ENCODE measurements around the gene OR2D2. TPM values are rescaled to one million over a fixed set of nuclear protein-coding genes. Genes with fewer than 3 reads are reported as not detected.

Gene OR2D2
- total and polyA plus RNA-seq, 2 experiments from 2014 or later, result 0.24 TPM

GRCh38 chr11:6931146-6931713 is 38.9 kb upstream of the OR2D2 start:
- no peaks in the 10 kb centered on the region for H3F3A ChIP-seq (replicated peaks; ENCODE audit: low read depth)
- H3K9me3 Mint-ChIP-seq, result no peaks in the 10 kb centered on the region
- H3K4me3 Mint-ChIP-seq, result no peak overlapping the region
- no peak overlapping the region for H3K27ac ChIP-seq (ENCODE audit: low read depth)
- H2AFZ ChIP-seq, result no peak overlapping the region
- H3K27ac Mint-ChIP-seq, result no peak overlapping the region
- H3K9me2 ChIP-seq (ENCODE audit: insufficient read depth), result no peaks in the 10 kb centered on the region
- peaks cover 42% of the 10 kb centered on the region for H3K79me2 ChIP-seq (replicated peaks; ENCODE audit: insufficient read depth)
- peaks cover 25% of the 10 kb centered on the region for H3K4me1 Mint-ChIP-seq
- no peak overlapping the region for H3K4me2 ChIP-seq
- H4K20me1 ChIP-seq (replicated peaks; ENCODE audit: insufficient read depth), result no peaks in the 10 kb centered on the region
- peaks cover 4% of the 10 kb centered on the region for H3K27me3 Mint-ChIP-seq (ENCODE audit: insufficient read depth, low read depth, poor library complexity)
- H3K4me3 ChIP-seq, result no peak overlapping the region
- H3K27me3 ChIP-seq (ENCODE audit: insufficient read depth), result no peaks in the 10 kb centered on the region
- H3K36me3 Mint-ChIP-seq (ENCODE audit: low read depth), result peaks cover 45% of the 10 kb centered on the region
- H3K4me1 ChIP-seq (ENCODE audit: insufficient read depth), result peaks cover 27% of the 10 kb centered on the region
- peaks cover 10% of the 10 kb centered on the region; the same call in 1 of the 2 replicates for H3K36me3 ChIP-seq (ENCODE audit: insufficient read depth)
- TF ChIP-seq ZNF114 (CRISPR knock-in tag; IDR thresholded peaks at IDR 0.05) (no peak), JUNB (IDR thresholded peaks at IDR 0.05; ENCODE audit: unreplicated experiment) (no peak), NANOG (IDR thresholded peaks at IDR 0.05; ENCODE audit: borderline replicate concordance) (no peak), STAT1 (IDR thresholded peaks at IDR 0.05; ENCODE audit: unreplicated experiment) (no peak)
- TF ChIP-seq, protein P1, sequence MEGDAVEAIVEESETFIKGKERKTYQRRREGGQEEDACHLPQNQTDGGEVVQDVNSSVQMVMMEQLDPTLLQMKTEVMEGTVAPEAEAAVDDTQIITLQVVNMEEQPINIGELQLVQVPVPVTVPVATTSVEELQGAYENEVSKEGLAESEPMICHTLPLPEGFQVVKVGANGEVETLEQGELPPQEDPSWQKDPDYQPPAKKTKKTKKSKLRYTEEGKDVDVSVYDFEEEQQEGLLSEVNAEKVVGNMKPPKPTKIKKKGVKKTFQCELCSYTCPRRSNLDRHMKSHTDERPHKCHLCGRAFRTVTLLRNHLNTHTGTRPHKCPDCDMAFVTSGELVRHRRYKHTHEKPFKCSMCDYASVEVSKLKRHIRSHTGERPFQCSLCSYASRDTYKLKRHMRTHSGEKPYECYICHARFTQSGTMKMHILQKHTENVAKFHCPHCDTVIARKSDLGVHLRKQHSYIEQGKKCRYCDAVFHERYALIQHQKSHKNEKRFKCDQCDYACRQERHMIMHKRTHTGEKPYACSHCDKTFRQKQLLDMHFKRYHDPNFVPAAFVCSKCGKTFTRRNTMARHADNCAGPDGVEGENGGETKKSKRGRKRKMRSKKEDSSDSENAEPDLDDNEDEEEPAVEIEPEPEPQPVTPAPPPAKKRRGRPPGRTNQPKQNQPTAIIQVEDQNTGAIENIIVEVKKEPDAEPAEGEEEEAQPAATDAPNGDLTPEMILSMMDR (conservative IDR thresholded peaks at IDR 0.05; ENCODE audit: low read depth in 2 of 2), result no peak
- DNase-seq (ENCODE audit: low spot score) (no peak), ATAC-seq (no peak)

GRCh38 chr11:6928916-6929315 is 36.6 kb upstream of the OR2D2 start:
- DNase-seq (ENCODE audit: low spot score), result no peak
- TF ChIP-seq ZNF331 (CRISPR knock-in tag; IDR thresholded peaks at IDR 0.05; ENCODE audit: low read depth) (no peak), EZH2phosphoT487 (IDR thresholded peaks at IDR 0.05; ENCODE audit: unreplicated experiment) (no peak), EZH2 (IDR thresholded peaks at IDR 0.05; ENCODE audit: low read depth, unreplicated experiment) (no peak), JUNB (IDR thresholded peaks at IDR 0.05; ENCODE audit: unreplicated experiment) (no peak), POLR2AphosphoS5 (IDR thresholded peaks at IDR 0.05; ENCODE audit: low read depth) (no peak), ZNF462 (CRISPR knock-in tag; IDR thresholded peaks at IDR 0.05) (no peak)
- TF ChIP-seq, protein P2, sequence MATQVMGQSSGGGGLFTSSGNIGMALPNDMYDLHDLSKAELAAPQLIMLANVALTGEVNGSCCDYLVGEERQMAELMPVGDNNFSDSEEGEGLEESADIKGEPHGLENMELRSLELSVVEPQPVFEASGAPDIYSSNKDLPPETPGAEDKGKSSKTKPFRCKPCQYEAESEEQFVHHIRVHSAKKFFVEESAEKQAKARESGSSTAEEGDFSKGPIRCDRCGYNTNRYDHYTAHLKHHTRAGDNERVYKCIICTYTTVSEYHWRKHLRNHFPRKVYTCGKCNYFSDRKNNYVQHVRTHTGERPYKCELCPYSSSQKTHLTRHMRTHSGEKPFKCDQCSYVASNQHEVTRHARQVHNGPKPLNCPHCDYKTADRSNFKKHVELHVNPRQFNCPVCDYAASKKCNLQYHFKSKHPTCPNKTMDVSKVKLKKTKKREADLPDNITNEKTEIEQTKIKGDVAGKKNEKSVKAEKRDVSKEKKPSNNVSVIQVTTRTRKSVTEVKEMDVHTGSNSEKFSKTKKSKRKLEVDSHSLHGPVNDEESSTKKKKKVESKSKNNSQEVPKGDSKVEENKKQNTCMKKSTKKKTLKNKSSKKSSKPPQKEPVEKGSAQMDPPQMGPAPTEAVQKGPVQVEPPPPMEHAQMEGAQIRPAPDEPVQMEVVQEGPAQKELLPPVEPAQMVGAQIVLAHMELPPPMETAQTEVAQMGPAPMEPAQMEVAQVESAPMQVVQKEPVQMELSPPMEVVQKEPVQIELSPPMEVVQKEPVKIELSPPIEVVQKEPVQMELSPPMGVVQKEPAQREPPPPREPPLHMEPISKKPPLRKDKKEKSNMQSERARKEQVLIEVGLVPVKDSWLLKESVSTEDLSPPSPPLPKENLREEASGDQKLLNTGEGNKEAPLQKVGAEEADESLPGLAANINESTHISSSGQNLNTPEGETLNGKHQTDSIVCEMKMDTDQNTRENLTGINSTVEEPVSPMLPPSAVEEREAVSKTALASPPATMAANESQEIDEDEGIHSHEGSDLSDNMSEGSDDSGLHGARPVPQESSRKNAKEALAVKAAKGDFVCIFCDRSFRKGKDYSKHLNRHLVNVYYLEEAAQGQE (IDR thresholded peaks at IDR 0.05; ENCODE audit: unreplicated experiment), result no peak

More at GRCh38 chr11:6928916-6929315, 36.6 kb upstream of the OR2D2 start:
- Histone ChIP-seq H3K27me3 (ENCODE audit: insufficient read depth) (no peaks in the 10 kb centered on the region), H3K4me1 (ENCODE audit: insufficient read depth) (peaks cover 30% of the 10 kb centered on the region), H3K79me2 (replicated peaks; ENCODE audit: insufficient read depth) (peaks cover 42% of the 10 kb centered on the region), H3K36me3 (ENCODE audit: insufficient read depth) (peaks cover 9% of the 10 kb centered on the region; the same call in 1 of the 2 replicates), H3K4me3 (peak overlapping the region; percentile 36; the same call in 1 of the 2 replicates), H3K9me2 (ENCODE audit: insufficient read depth) (no peaks in the 10 kb centered on the region), H4K20me1 (replicated peaks; ENCODE audit: insufficient read depth) (no peaks in the 10 kb centered on the region), H3F3A (replicated peaks; ENCODE audit: low read depth) (no peaks in the 10 kb centered on the region), H3K4me2 (peak overlapping the region; percentile 56), H3K27ac (ENCODE audit: low read depth) (no peak overlapping the region), H2AFZ (no peak overlapping the region)
- ATAC-seq, result no peak
- Mint-ChIP-seq H3K4me1 (peaks cover 31% of the 10 kb centered on the region), H3K36me3 (ENCODE audit: low read depth) (peaks cover 27% of the 10 kb centered on the region), H3K9me3 (no peaks in the 10 kb centered on the region), H3K27ac (no peak overlapping the region), H3K4me3 (peak overlapping the region; percentile 32; the same call in 2 of the 3 replicates), H3K27me3 (ENCODE audit: insufficient read depth, low read depth, poor library complexity) (peaks cover 4% of the 10 kb centered on the region)
